Left cardiac atrium (tissue), 4 donors: ENCODE data around the gene RBM43. TPM values are rescaled to one million over a fixed set of nuclear protein-coding genes. Genes with fewer than 3 reads are reported as not detected.
"Not testable (repeated sequence)": the region's sequence is repeated elsewhere in the genome, so short reads cannot be mapped to it uniquely, and the experiment has no call there.

Source experiments
- ATAC-seq, 2 donors: fragments of 200-7000 bp; cut with Tn5 transposase; one replicate each; pipeline ENCODE4 v1.9.1; 2020; ENCODE audit warnings: mild to moderate bottlenecking in 2 of 2, moderate library complexity in 2 of 2
- DNase-seq: peaks from one replicate; pipeline ENCODE4 v3.0.0-alpha.2; 2020
- intact Hi-C, 2 donors: fragments of 100-400 bp; cut with DNase I; formaldehyde crosslinking; loops; one replicate each; pipeline versions ENCODE4 v1.14.1 to v1.15.1; 2022 to 2023
- total RNA-seq, 2 donors: library from RNA; stranded (reverse); fragmentation: NEBNext Ultra II Directional; extraction: Animal tissue kit (Norgen Biotek cat#: 25700); gene quantifications; one replicate each; pipeline ENCODE4 v1.2.1, GENCODE V29; 2021
- donor health status: DM: no; HTN: yes; CAD: no.
- donor health status: DM: no; HTN: yes; CAD: no; lungs with severe emphysema.
- donor health status: DM: yes; HTN: yes; CAD: no.
- donor health status: Dilated cardiomyopathy.

RBM43 gene
- total RNA-seq, 2 donors from 2014 or later: 2.0 to 3.1 TPM

DNA sequence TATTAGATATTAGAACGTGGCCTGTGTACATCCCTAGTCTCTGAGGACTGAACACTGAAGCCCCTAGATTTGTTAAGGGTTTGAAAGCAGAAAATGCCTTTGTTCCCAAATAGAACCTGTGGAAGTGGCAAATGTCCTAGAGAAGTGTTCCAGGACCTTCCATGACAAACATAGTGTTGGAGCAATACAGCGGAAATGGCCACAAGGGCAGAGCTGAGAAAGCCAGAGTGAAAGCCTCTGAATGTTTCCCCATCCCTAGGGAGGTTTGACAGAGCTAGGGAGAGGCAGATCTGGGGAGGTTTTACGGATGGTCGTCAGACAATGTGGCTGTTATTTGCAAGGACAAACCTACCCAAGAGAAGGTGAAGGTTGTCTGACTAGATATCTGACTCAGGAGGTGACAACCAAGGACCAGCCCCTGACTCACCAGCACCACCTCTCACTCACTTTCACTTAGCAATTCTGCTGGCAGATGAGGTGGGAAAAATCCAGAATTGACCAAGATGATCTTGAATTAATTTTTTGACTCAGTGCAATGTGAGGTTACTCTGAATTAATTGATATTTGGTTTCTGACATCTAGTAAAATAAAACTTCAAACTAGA lies 24.1 kb downstream of the RBM43 start:
- intact Hi-C loops: loop anchor here (2.0 to 10.0 kb wide), 2 partner anchors 1633 to 1641 kb away; no protein-coding TSS in a partner anchor
- ATAC-seq (no peak), DNase-seq (no peak)

DNA sequence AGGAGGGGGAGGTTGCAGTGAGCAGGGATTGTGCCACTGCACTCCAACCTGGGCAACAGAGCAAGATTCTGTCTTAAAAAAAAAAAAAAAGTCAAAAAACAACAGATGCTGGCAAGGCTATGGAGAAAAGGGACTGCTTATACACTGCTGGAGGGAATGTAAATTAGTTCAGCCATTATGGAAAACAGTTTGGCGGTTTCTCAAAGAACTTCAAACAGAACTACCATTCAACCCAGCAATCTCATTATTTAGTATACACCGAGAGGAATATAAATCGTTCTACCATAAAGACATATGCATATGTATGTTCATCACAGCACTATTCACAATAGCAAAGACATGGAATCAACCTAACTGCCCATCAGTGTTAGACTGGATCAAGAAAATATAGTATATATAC lies 27.9 kb downstream of the RBM43 start:
- intact Hi-C loops: loop anchor here in 1 of 2 donors (10.0 kb wide), 1 partner anchor 1629 kb away; no protein-coding TSS in a partner anchor
- not testable (repeated sequence) for ATAC-seq, DNase-seq

DNA sequence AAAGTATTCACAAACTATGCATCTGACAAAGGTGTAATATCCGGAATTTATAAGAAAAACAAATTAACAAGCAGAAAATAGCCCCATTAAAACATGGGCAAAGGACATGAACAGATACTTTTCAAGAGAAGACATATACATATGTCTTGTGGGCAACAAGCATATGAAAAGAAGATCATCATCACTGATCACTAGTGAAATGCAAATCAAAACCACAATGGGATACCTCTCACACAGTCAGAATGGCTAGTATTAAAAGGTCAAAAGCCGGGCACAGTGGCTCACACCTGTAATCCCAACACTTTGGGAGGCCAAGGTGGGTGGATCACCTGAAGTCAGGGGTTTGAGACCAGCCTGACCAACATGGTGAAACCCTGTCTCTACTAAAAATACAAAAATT lies 28.4 kb downstream of the RBM43 start:
- intact Hi-C loops: loop anchor here in 1 of 2 donors (10.0 kb wide), 1 partner anchor 1628 kb away; no protein-coding TSS in a partner anchor
- not testable (repeated sequence) for DNase-seq

DNA sequence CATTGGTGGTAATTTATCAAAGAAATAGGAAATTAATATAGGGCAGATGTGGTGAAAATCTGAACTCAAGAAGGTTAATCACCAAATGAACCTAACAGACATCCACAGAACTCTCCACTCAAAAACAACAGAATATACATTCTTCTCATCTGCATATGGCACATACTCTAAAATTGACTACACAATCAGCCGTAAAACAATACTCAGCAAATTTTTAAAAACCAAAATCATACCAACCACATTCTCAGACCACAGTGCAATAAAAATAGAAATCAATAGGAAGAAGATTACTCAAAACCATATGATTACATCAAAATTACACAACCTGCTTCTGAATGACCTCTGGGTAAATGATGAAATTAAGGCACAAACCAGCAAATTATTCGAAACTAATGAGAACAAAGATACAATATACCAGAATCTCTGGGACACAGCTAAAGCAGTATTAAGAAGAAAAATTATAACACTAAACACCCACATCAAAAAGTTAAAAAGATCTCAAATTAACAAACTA lies 31.0 kb downstream of the RBM43 start:
- DNase-seq (no peak), ATAC-seq (no peak)
- intact Hi-C loops: loop anchor here in 1 of 2 donors (10.0 kb wide), 1 partner anchor 1626 kb away; no protein-coding TSS in a partner anchor

More for the DNA sequence above, 28.4 kb downstream of the RBM43 start:
- not testable (repeated sequence) for ATAC-seq

DNA sequence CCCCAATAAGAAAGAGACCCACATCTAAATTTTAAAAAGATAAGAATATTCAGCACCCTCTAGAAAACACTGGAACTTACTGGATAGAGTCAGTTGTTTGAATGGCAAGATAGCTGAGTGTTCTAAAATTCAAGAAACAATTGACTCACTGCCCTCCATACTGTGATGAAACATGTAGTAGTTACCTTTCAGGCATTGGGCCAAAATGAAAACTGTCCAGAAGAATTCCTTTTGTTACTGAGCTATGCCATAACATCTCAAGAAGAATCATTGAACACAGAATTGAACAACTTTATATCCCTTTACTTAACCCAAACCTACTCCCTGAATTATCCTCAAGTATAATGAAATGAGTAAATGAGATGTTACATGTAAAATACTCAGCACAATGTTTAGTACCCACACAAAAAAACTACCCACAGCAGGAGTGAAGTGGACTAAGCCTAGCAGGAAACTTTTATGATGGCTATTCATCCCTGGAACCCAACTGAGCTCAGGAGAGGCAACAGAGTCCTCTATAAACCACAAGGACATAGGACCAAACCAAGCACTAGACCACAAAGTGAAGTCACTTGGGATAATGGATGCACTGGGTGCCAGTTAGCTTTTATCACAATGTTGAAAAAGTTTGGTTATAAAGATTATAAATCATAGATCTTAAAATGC lies 32.7 kb downstream of the RBM43 start:
- no peak for ATAC-seq
- intact Hi-C loops: no loop called here

DNA sequence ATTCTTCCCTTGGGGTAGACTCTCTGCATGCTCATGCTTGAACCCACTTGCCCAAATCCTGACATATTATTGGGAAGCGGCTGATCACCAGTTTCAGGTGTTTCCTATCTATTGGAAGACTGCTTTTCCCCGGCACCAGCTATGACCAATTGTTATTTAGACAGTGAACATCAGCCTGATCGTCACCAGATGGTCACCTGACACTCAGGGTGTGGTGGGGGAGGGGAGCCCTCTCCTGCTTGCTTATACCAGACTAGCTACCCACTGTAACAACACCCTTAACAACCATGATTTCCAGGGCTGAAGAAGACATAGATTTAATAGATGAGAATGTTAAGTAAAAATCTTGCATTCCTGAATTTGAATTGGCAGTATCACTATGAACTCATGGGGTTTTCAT lies 44.3 kb downstream of the RBM43 start:
- intact Hi-C loops: no loop called here

More for the DNA sequence above, 32.7 kb downstream of the RBM43 start:
- DNase-seq: no peak

DNA sequence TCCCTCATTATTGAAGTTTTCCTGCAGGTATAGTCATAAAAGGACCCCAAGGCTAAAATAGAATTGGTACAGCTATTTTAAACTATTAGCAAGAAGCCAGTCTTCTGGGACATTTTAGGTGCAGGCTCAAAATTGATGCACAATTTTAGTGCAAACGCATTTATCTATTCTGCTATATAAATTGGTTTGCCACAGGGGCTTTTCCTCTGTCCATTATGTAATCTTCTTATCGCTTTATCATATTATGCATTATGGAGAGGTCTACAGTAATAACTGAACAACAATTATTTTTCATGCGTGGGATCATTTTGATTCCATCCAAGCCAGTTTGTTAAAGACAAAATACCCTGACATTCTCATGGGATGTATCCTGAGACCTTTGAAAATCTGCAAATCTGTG lies 54.6 kb downstream of the RBM43 start:
- intact Hi-C loops: no loop called here
- DNase-seq: no peak
- no peak for ATAC-seq

More for the DNA sequence above, 44.3 kb downstream of the RBM43 start:
- no peak for DNase-seq
- no peak for ATAC-seq

DNA sequence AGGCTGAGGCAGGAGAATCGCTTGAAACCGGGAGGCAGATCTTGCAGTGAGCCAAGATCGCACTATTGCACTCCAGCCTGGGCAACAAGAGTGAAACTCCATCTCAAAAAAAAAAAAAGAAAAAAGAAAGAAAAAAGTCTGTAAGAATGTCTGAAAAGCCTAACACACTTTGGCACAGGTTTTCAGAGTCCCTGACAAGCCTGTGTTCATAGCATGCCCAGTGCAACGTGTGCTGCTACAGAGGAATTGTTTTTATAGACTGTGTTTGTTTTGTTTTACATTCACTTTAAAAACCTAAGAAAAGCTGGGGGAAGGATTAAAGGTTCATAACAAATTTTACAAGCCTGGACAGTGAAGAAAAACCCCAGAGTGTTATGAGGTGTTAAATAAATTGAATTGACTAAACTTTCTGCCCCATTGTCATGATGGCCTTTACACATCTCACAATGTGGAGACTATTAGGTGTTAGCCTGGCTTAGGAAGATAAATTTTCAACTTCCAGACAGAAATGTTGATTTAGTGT lies 55.2 kb downstream of the RBM43 start:
- intact Hi-C loops: no loop called here
- DNase-seq (no peak), ATAC-seq (no peak)

DNA sequence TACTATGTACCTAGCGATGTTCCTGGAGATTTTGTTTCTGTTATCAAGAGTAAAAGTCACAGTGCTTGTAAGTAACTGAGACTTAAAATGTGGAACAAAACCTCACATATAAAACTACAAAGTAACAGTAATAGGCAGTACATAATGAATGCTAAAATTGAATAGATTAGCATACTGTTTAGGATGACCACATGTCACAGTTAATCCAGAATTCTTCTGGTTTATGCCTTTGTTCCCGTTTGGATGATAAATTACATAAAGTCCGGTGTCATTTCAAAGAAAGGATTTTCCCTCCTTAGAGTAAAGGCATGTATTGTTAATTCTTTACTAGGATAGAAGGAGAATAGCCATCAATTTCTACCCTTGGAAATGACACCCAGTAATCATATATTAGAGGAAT lies 56.1 kb downstream of the RBM43 start:
- intact Hi-C loops: no loop called here
- DNase-seq (no peak), ATAC-seq (no peak)

DNA sequence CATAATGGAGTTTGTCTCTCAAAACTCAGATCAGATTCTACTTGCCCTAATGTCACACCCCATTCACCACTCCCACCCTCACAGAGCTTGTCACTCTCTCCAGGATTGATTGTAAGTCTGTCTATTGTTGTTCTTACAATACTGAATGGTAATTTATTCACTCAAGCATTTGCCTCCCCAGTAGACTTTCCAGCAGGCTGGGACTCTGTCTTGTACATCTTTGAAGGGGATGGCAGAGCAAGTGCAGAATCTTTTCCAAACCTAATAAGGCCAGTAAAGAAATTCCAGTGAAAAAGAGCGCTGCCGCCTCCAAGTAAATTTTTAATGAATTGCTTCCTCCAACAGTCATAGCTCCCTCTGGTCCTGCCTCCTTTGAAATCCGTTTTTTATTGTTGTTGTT lies 56.9 kb downstream of the RBM43 start:
- ATAC-seq (no peak), DNase-seq (no peak)
- intact Hi-C loops: no loop called here

DNA sequence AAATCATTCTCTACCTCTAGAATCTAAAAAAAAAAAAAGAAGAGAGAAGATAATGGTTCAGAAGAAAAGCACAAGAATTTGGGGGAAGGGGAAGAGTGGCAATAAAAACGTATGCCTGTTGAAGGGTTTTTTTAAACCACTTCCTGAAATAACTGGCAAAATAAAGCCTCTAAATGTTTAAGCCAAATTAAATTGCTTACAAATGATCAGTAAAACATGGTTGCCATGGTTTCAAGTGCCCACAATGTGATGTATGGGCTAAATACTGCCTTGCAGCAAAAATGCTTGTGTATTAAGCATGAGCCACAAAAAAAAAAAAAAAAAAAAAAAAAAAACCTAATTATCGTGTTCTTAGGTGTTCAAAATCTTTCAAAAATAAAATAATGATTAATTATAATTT lies 60.8 kb downstream of the RBM43 start:
- ATAC-seq: no peak
- no peak for DNase-seq
- intact Hi-C loops: no loop called here

DNA sequence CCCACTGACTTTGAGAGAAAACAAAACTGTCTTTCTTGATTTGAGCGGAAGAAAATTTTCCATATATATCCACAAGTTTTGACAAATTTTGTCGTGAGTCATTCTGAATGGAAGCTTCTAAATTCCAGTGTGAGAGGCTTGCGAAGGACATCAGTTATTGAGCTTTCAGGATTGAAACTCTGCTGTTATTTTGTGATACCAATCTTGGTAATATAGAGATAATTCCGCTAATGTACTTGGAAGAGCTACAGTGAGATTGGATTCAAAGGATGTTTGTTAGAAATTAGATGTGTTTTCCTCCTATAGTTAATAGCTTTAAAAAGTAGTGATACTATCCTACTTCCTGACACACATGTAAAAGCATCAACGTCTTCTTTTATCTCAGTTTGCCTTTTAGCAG lies 61.4 kb downstream of the RBM43 start:
- intact Hi-C loops: no loop called here
- DNase-seq: no peak
- ATAC-seq: no peak

DNA sequence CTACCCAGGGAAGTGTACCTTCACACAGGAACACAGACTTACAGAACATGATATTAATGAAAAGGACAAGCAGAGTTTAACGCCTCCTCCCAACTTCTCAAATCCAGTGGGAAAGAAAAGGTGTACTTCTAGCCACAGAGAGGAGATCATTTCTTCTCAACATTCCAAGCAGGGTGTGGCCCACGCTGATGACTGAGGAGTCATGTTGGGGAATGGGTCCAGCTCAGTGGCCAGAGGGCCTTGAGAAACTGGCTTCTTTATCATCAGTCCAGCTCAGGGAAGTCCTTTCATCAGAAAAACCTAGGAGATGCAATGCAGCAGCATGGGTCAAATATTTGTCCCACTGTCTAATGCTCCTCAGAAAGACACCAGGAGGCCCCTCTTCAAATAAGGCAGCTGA lies 63.0 kb downstream of the RBM43 start:
- no peak for ATAC-seq
- intact Hi-C loops: no loop called here
- no peak for DNase-seq

Other genes with a start within 250 kb of the RBM43 start
- gene NMI, start 27.8 kb upstream of the RBM43 start, total RNA-seq: 1 to 10 TPM; 5.9 to 7.7 TPM
- gene TNFAIP6, start 95.7 kb upstream of the RBM43 start, total RNA-seq: 1 to 10 TPM; 5.1 to 7.6 TPM
- gene RIF1, start 148.0 kb upstream of the RBM43 start, total RNA-seq: 10 to 100 TPM; 17.3 to 19.4 TPM